Spinal cord (tissue), 10 donors: ENCODE data around the gene PI4KA. TPM values are rescaled to one million over a fixed set of nuclear protein-coding genes. Genes with fewer than 3 reads are reported as not detected.

Experiments used
- DNase-seq, 6 donors: peaks; one replicate each; pipeline versions ENCODE4 v3.0.0 to v3.0.0-alpha.2; 2013 to 2015; ENCODE audit warnings: low spot score in 6 of 6, low read depth in 4 of 6
- H3K27ac ChIP-seq: one replicate; pipeline ENCODE4 v1.5.1; 2013; ENCODE audit warnings: low read depth, low read length, control low read depth
- H3K27me3 ChIP-seq: one replicate; pipeline ENCODE4 v1.6.1; 2013; ENCODE audit warnings: low read length; ENCODE audit not compliant: control insufficient read depth, insufficient read depth
- H3K36me3 ChIP-seq: one replicate; pipeline ENCODE4 v1.6.1; 2013; ENCODE audit warnings: low read length; ENCODE audit not compliant: control insufficient read depth, insufficient read depth
- H3K4me1 ChIP-seq: one replicate; pipeline ENCODE4 v1.6.1; 2013; ENCODE audit warnings: low read length; ENCODE audit not compliant: control insufficient read depth, insufficient read depth
- H3K4me3 ChIP-seq: one replicate; pipeline ENCODE4 v1.5.1; 2013; ENCODE audit warnings: low read depth, low read length, control low read depth
- H3K9me3 ChIP-seq: one replicate; pipeline ENCODE4 v1.6.1; 2013; ENCODE audit warnings: low read length; ENCODE audit not compliant: control insufficient read depth, insufficient read depth
- WGBS: methylation state at CpG from one replicate; pipeline ENCODE4 v1.1.5; 2013; ENCODE audit warnings: missing lambda C conversion rate; ENCODE audit not compliant: insufficient coverage; 5-methylcytosine and 5-hydroxymethylcytosine counted together
- polyA plus RNA-seq, 2 donors: library from polyadenylated mRNA; unstranded; fragments of 120-200 nt; gene quantifications; one replicate each; pipeline ENCODE4 v1.2.1, GENCODE V29; 2013; ENCODE audit not compliant: insufficient read length in 2 of 2
- total RNA-seq, 2 donors: library from RNA; depleted of rRNA in 1 of 2; stranded (reverse); fragments of 120-200 nt in 1 of 2; fragments of >200 nt in 1 of 2; gene quantifications; one replicate each; pipeline versions ENCODE4 v1.2.3 to v1.2.4, GENCODE V29; 2013 to 2014
- donor health status: healthy.

Gene PI4KA
- total and polyA plus RNA-seq, 4 donors: 57.6 to 136 (median 89.5) TPM

DNA sequence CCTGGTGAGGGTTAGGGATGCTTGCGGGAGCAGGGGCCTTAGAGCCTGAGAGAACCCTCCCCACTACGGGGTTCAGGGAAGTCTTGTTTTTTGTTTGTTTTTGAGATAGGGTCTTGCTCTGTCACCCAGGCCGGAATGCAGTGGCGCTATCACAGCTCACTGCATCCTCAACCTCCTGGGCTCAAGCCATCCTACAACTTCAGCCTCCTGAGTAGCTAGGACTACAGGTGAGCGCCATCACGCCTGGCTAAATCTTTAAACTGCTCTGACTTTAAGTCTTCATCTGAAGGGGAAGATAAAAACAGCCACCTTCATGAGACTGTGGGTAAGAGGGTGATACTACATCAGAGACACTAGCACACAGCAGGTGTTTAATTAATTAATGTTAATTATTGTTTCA lies 56.2 kb downstream of the PI4KA start:
- Histone ChIP-seq H3K4me3 (no peak overlapping the region), H3K27me3 (no peaks in the 10 kb centered on the region), H3K4me1 (no peaks in the 10 kb centered on the region), H3K27ac (no peak overlapping the region), H3K9me3 (no peaks in the 10 kb centered on the region), H3K36me3 (peaks cover 76% of the 10 kb centered on the region)
- WGBS: no CpG with 5 or more reads among the region's 6 CpGs
- DNase-seq: no peak

DNA sequence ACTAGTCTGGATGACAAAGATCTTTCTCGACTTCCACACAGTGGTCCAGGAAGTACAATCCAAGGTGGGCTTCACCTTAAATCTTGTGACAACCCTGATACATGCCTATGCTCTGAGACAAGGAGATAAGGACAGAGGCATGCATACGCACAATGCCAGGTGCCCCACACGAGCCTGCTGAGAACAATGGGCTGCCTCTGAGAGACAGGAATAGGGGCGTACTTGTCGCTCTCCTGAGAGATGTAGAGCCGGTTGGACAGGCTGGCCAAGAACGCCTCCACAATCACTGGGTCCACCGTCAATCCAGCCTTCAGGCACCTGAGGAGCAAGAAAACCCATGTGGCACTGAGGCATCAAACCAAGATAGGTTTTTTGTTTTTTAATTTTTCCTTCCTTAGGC lies 59.2 kb downstream of the PI4KA start:
- 87% methylated on average over 8 of the region's 8 CpGs for WGBS
- no peak overlapping the region for H3K4me3 ChIP-seq
- H3K4me1 ChIP-seq: no peaks in the 10 kb centered on the region
- no peaks in the 10 kb centered on the region for H3K9me3 ChIP-seq
- no peak for DNase-seq
- peaks cover 75% of the 10 kb centered on the region for H3K36me3 ChIP-seq
- no peaks in the 10 kb centered on the region for H3K27me3 ChIP-seq
- H3K27ac ChIP-seq: no peak overlapping the region

DNA sequence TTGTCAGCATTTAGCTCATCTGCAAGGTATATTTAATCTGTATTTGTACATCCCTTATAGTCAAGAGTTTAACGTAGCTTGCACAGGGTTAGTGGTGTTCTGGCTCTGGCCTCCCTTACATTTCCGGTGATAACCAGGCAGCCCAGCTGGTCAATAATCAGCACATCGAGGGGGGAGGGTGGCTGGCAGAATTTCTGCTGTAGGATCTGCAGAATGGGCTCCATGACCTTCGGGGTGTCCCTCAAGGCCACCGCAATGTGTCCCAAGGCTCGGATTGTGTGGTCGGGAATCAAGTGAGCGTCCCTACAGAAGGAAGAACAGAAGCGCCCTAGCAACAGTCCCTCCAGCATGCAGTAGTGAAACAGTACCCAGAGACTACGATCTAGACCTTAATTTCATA lies 59.6 kb downstream of the PI4KA start:
- Histone ChIP-seq H3K4me3 (no peak overlapping the region), H3K27ac (no peak overlapping the region), H3K36me3 (peaks cover 75% of the 10 kb centered on the region), H3K27me3 (no peaks in the 10 kb centered on the region), H3K4me1 (no peaks in the 10 kb centered on the region), H3K9me3 (no peaks in the 10 kb centered on the region)
- DNase-seq: no peak
- 96% methylated on average over 9 of the region's 10 CpGs for WGBS

DNA sequence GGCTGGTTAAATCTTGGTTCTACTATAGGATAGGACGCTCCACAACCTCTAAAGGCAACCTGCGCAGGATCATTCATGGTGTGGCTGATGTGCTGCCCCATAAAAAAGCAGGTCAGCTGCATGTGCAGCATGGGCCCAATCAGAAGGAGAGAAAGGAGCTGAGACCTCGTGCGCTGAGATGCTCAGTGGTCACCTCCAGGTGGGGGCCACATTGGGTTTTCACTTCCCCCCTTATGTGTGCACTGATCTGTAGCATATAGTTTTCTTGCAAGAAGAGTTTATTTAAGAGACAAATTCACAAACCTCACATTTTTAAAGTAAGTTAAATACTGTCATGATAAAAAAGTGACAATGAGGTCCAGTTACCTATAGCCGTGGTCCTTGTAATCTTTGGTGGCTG lies 60.4 kb downstream of the PI4KA start:
- 100% methylated on average over 5 of the region's 5 CpGs for WGBS
- H3K4me1 ChIP-seq: no peaks in the 10 kb centered on the region
- no peaks in the 10 kb centered on the region for H3K9me3 ChIP-seq
- peaks cover 70% of the 10 kb centered on the region for H3K36me3 ChIP-seq
- no peak overlapping the region for H3K27ac ChIP-seq
- H3K27me3 ChIP-seq: no peaks in the 10 kb centered on the region
- H3K4me3 ChIP-seq: no peak overlapping the region
- no peak for DNase-seq

DNA sequence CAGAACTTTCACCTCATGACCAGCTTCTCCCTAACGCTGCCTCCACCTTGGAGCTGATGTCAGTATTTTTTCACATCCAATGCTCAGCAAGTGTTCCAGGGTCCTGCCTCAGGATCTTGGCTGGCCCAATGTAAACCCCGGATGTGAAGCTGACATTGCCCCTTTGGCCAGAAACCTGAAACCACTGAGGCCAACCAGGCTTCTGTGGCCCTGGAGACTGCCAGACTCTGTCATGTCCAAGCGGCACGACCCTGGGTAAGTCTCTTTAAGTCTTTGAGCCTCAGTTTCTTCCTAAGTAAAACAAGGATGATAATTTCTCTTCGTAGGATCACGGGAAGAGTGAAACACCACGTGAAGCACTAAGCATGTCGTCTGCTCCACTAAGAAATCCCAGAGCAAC lies 61.9 kb downstream of the PI4KA start:
- Histone ChIP-seq H3K27me3 (no peaks in the 10 kb centered on the region), H3K9me3 (no peaks in the 10 kb centered on the region), H3K4me3 (no peak overlapping the region), H3K36me3 (peaks cover 75% of the 10 kb centered on the region), H3K4me1 (peaks cover 5% of the 10 kb centered on the region), H3K27ac (no peak overlapping the region)
- WGBS: 92% methylated on average over 8 of the region's 8 CpGs
- no peak for DNase-seq

DNA sequence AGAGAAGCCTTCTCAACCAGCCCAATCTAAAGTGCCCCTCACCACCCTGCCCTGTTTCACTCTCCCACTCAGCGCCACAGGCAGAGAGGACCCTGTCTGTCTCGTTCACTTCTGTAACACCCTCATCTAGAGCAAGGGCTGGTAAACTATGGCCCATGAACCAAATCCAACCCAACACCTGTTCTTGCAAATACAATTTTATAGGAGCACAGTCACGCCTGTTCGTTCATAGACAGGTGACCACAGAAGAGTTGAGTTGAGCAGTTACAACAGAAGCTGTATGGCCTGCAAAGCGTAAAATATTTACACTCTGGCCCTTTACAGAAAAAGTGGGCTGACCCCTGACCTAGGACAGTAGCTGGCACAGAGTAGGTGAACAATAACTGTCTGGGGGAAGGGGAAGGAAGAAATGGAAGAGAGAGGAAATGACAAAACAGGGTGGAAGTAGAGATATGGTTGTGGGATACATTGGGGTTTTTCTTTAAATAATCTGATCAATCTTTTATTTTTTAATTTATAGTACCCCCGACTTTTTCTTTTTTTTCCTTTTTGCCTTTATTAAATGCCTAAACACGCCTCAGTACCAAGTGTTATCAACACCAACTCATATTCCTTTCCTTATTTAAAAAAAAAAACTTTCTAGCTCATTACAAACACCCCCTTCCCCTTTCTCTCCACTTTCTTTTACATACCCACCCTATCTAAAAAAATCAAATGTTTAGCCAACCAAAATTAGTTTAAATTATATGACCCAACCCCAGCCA lies 63.8 kb downstream of the PI4KA start:
- no peak for DNase-seq
- 94% methylated on average over 5 of the region's 7 CpGs for WGBS
- no peak overlapping the region for H3K4me3 ChIP-seq
- H3K27ac ChIP-seq: no peak overlapping the region
- H3K4me1 ChIP-seq: peaks cover 5% of the 10 kb centered on the region
- no peaks in the 10 kb centered on the region for H3K9me3 ChIP-seq
- H3K27me3 ChIP-seq: no peaks in the 10 kb centered on the region
- H3K36me3 ChIP-seq: peaks cover 73% of the 10 kb centered on the region

DNA sequence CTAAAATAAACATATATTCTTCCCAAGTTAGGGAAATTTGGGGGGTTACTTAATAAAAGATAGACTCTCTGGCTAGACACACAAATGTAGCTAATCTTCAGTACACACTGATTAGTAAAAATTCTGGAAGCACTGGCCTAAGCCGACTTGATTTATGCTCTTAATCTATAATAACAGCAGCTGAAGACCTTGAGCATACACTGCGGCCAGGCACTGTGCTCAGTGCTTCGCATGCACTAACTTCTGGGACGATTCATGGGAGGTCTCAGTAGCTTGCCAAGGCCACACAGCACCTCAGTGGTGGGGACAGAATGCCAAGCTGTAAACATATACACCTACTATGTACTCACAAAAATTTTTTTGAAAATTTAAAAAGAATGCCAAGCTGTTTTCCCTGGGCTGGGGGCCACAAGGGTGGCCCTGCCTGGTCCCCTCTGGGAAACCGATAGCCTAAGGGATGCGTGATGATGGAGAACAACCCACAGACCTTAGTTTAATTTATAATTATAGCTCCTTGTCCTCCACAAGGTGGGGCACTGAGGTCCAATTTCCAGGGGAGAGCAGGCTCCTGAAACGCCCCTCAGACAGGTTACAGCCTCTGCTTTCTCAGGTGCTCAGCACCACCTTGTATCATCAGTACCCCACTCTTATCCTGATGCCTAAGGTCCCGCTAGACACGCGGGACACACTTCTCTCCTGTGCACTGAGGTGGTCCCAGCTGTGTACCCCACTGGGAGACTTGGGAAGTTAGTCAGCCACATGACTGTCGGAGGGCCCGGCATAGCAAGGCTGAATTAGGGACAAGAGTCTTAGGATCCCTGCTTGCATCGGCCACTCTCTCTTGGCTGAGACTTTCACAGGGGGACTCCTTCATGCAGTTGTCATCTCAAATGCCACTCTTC lies 64.6 kb downstream of the PI4KA start:
- H3K36me3 ChIP-seq: peaks cover 66% of the 10 kb centered on the region
- peak in 1 of 6 donors; percentile 12 for DNase-seq
- 87% methylated on average over 11 of the region's 13 CpGs for WGBS
- H3K27ac ChIP-seq: no peak overlapping the region
- H3K4me1 ChIP-seq: peaks cover 5% of the 10 kb centered on the region
- no peaks in the 10 kb centered on the region for H3K27me3 ChIP-seq
- H3K9me3 ChIP-seq: no peaks in the 10 kb centered on the region
- H3K4me3 ChIP-seq: no peak overlapping the region

DNA sequence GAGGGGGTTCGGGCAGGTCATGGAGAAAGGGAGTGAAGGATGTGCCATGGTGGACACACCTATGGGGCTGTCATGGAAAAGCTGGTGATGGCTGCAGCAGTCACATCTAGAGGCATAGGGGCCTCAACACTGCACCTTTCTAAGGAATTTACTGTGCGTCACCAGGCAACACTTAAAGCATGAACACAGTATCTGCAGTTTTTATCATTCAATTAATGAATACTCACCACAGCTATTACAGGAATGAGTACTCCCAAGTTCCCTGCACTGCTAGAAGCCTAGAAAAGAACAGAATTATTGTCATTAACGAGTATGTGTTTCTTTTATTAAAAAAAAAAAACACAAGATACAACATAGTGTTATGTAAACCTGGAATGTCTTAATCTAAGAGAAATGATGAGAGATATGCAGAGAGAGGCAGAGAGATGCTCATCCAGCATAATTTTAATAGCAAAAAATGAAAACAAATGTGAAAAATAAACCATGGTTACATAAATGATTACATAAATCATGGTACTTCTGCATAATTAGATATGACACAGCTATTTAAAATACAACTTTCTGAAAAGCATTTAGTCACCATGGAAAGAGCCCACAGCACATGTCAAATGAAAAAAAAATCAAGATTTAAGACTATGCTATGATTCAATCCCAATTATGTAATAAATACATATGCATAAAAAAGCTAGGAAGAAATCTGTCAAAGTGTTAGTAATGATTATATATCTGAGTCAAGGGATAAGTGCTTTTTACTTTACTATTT lies 65.5 kb downstream of the PI4KA start:
- WGBS: 74% methylated on average over 2 of the region's 3 CpGs
- Histone ChIP-seq H3K27ac (no peak overlapping the region), H3K36me3 (peaks cover 64% of the 10 kb centered on the region), H3K27me3 (no peaks in the 10 kb centered on the region), H3K4me3 (no peak overlapping the region), H3K4me1 (peaks cover 5% of the 10 kb centered on the region), H3K9me3 (no peaks in the 10 kb centered on the region)
- DNase-seq: peak in 1 of 6 donors; percentile 68

DNA sequence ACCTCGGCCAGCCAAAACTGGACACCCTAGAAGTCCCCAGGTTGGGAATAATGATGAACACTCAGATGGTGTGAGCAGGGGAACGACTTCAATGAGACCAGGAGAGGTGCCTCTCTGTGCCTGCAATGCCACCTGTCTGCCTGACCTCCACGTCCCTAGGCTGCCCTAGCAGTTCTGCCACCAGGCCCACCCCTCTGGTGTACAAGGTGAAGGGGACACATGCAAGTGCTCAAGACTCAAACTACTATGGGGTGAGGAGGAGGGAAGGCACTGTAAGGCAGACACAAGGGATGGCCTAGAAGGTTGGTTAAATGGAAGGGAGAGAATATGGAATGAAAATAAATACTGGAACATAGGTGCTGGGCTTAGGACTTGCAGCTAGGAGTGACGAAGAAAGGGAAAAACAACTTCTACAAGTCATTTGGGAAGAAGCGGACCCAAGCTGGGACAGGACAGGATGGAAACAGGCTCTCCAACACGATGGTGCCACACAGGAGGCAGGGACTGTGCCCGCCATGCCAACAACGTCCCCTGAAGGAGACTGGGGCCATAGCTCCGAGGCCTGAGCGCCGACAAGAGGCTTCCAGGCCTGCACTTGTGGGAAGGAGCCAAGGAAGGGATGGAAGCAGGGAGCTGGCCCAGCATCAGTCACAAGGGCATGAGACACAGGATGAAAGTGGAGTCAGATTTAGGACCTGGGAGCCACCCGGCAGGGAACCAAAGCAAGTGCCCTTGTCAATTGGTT lies 66.2 kb downstream of the PI4KA start:
- H3K9me3 ChIP-seq: no peaks in the 10 kb centered on the region
- H3K4me1 ChIP-seq: peaks cover 5% of the 10 kb centered on the region
- no peak overlapping the region for H3K27ac ChIP-seq
- no peak for DNase-seq
- no peaks in the 10 kb centered on the region for H3K27me3 ChIP-seq
- no peak overlapping the region for H3K4me3 ChIP-seq
- WGBS: 89% methylated on average over 10 of the region's 12 CpGs
- H3K36me3 ChIP-seq: peaks cover 63% of the 10 kb centered on the region
